HEK293T (cell line): ENCODE data around the gene DMTF1.

Experiments used
- BHLHE40 ChIP-seq: fragments of 450-650 bp; IDR thresholded peaks from 2 replicates; pipeline ENCODE4 v1.6.1; 2016; ENCODE audit warnings: mild to moderate bottlenecking, moderate library complexity, borderline replicate concordance
- ELF4 ChIP-seq: fragments of 450-650 bp; IDR thresholded peaks from 2 replicates; pipeline ENCODE4 v1.6.1; 2017; ENCODE audit warnings: antibody characterized with exemption
- FOXK2 ChIP-seq: fragments of 450-650 bp; IDR thresholded peaks from 2 replicates; pipeline ENCODE4 v1.6.1; 2016; ENCODE audit warnings: mild to moderate bottlenecking
- FOXM1 ChIP-seq: fragments of 450-650 bp; IDR thresholded peaks from 2 replicates; pipeline ENCODE4 v1.6.1; 2017; ENCODE audit warnings: mild to moderate bottlenecking, borderline replicate concordance
- L3MBTL2 ChIP-seq: fragments of 450-650 bp; conservative IDR thresholded peaks from 2 replicates; pipeline ENCODE4 v1.6.1; 2016; ENCODE audit warnings: mild to moderate bottlenecking
- LEF1 ChIP-seq: fragments of 450-650 bp; IDR thresholded peaks from 2 replicates; pipeline ENCODE4 v1.6.1; 2017; ENCODE audit warnings: mild to moderate bottlenecking, borderline replicate concordance
- SP1 ChIP-seq: fragments of 450-650 bp; IDR thresholded peaks from 2 replicates; pipeline ENCODE4 v1.6.1; 2017
- SUZ12 ChIP-seq: fragments of 450-650 bp; IDR thresholded peaks from 2 replicates; pipeline ENCODE4 v1.6.1; 2016; ENCODE audit warnings: mild to moderate bottlenecking
- TARDBP ChIP-seq: fragments of 450-650 bp; IDR thresholded peaks from 2 replicates; pipeline ENCODE4 v1.6.1; 2016

DNA sequence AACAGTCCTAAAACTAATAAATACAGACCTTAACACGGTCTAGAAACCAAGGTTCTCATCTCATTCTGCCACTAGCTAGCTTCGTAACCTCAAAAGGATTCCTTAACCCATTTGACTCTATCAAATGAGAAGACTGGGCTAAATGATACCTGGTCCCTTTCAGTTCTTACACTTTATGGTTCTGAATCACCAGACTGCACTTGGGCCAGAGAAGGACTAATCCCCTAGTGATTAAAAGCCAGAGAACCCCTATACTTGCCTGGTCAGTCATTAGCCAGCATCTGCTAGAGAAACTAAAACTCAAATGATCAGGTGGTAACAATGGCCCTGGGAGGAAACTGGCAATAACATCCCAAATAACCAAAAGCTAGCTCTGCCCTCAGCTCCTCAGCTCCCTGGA lies 50.5 kb downstream of the DMTF1 start:
- no peak for TF ChIP-seq ELF4
- no peak for TF ChIP-seq FOXM1
- TF ChIP-seq SP1 = no peak
- no peak; the same call in 1 of the 2 replicates for TF ChIP-seq L3MBTL2
- no peak for TF ChIP-seq SUZ12
- no peak for TF ChIP-seq FOXK2
- no peak for TF ChIP-seq TARDBP
- no peak for TF ChIP-seq LEF1
- no peak for TF ChIP-seq BHLHE40
